AG08396 (cell line): ENCODE data around the gene PROKR1.

ENCODE experiments used
- DNase-seq: peaks from one replicate; pipeline ENCODE4 v3.0.0; 2012; ENCODE audit warnings: low spot score, mixed read lengths

PROKR1 gene

DNA sequence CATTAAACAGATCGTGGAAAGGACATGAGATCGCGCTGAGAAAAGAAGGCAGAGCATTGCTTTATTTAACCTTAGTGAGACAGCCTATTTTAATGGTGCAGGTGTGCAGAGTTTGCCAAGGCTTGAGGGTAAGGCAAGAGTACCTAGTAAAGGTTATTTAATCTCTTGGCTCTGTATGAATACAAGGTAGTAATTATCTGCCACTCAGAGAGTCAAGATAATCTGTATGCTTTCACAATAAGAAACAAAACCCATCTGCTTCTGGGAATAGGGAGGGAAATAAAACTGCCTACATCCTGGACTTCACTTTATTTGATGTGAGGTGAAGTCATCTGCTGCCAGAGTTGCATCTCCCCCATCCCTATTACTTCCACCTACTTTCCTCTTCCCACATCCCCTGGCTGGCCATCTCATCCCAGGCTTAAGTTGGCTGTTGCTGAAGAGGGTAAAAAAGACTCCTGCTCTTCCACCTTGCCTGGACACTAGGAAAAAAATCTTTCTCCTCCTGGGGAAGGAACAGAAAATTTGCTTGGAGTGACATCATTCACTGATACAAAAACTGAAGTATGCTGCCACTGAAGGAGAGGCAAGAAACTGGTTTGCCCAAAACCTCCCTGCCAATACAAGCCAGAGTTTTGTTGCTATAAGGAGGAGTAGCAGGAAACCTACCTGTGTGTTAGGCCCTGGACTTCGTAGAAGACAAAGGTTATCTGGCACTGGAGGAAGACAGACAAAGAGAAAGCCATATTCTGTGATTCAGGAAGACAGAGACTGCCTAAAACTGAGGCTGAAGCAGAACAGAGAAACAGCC is 55.4 kb downstream of the PROKR1 start:
- no peak for DNase-seq

GRCh38 chr2:68700560-68700959 is 57.2 kb downstream of the PROKR1 start:
- DNase-seq: no peak

DNA sequence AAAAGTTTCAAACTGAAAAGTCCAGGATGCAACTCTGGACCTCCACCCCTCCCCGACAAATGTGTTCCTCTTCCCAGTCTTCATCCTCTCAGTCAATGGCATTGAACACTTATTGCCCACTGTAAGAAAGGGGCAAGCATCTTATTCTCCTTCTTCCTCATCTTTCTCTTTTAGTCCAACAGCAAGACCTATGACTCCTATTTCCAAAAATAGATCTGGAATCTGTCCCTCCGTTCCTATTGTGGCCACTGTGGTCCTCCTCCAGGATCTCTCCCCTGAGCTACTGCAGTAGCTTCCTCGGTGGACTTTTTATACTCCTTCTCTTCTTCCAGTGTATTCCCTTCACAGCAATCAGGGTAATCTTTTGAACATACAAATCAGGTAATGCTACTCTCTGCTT is 63.3 kb downstream of the PROKR1 start:
- DNase-seq: no peak
